Renal cortical epithelial cell (primary cell): ENCODE results near the gene SENP1. TPM values are rescaled to one million over a fixed set of nuclear protein-coding genes. Genes with fewer than 3 reads are reported as not detected.
"Not testable (repeated sequence)": the region's sequence is repeated elsewhere in the genome, so short reads cannot be mapped to it uniquely, and the experiment has no call there.

ENCODE experiments used
- DNase-seq: peaks from one replicate; pipeline ENCODE4 v3.0.0-alpha.2; 2011; ENCODE audit warnings: low read depth
- total RNA-seq: library from RNA; depleted of rRNA; stranded (reverse); fragments of >200 nt; gene quantifications from 2 replicates; pipeline ENCODE4 v1.2.3, GENCODE V29; 2014

The SENP1 gene
- 9.9 and 13.0 TPM in 2 replicates for total RNA-seq

- DNase-seq: peak; percentile 62
Observed at GRCh38 chr12:48105867-48106680, at the start of gene SENP1. Gene SENP1, minus strand, starts transcription at chr12:48106079. Its CDS starts 4,607 bp downstream, at chr12:48101472.

- DNase-seq: no peak
Observed at GRCh38 chr12:48151103-48151771, 45.4 kb upstream of the SENP1 start.

- no peak for DNase-seq
Observed at GRCh38 chr12:48145981-48146380, 40.1 kb upstream of the SENP1 start.

GRCh38 chr12:48143898-48144297, 38.0 kb upstream of the SENP1 start:
- DNase-seq: no peak

- no peak for DNase-seq
Observed at GRCh38 chr12:48142818-48143674, 37.2 kb upstream of the SENP1 start.

- no peak for DNase-seq
Observed at GRCh38 chr12:48135027-48135426, 29.1 kb upstream of the SENP1 start.

- no peak for DNase-seq
Observed at GRCh38 chr12:48132826-48133225, 26.9 kb upstream of the SENP1 start.

GRCh38 chr12:48131517-48131916, 25.6 kb upstream of the SENP1 start:
- DNase-seq: no peak

- DNase-seq: no peak
Observed at GRCh38 chr12:48129376-48129775, 23.5 kb upstream of the SENP1 start.

- no peak for DNase-seq
Observed at GRCh38 chr12:48128800-48129199, 22.9 kb upstream of the SENP1 start.

GRCh38 chr12:48126953-48127630, 21.2 kb upstream of the SENP1 start:
- DNase-seq: no peak

GRCh38 chr12:48125985-48126384, 20.1 kb upstream of the SENP1 start:
- no peak for DNase-seq

- not testable (repeated sequence) for DNase-seq
Observed at GRCh38 chr12:48125542-48125941, 19.7 kb upstream of the SENP1 start.

GRCh38 chr12:48123169-48123568, 17.3 kb upstream of the SENP1 start:
- no peak for DNase-seq

GRCh38 chr12:48122065-48122834, 16.4 kb upstream of the SENP1 start:
- DNase-seq: no peak

GRCh38 chr12:48121522-48121921, 15.6 kb upstream of the SENP1 start:
- peak; percentile 47 for DNase-seq

GRCh38 chr12:48119834-48120195, 13.9 kb upstream of the SENP1 start:
- DNase-seq: no peak

GRCh38 chr12:48119078-48119833, 13.4 kb upstream of the SENP1 start, which contains the start of gene PFKM:
Gene PFKM, plus strand, starts transcription at chr12:48119364. Its CDS starts 3,411 bp downstream, at chr12:48122775.
- DNase-seq: peak; percentile 92

- DNase-seq: no peak
Observed at GRCh38 chr12:48118284-48118871, 12.5 kb upstream of the SENP1 start.

- no peak for DNase-seq
Observed at GRCh38 chr12:48115957-48116356, 10.1 kb upstream of the SENP1 start.
